HTR-8/SVneo (cell line): ENCODE results near the gene SF3B5.
"Not testable (repeated sequence)": the region's sequence is repeated elsewhere in the genome, so short reads cannot be mapped to it uniquely, and the experiment has no call there.

Source experiments
- DNase-seq: peaks from one replicate; pipeline ENCODE4 v3.0.0; 2011; ENCODE audit warnings: low spot score, mixed read lengths; ENCODE audit not compliant: insufficient read length
- FAIRE-seq: peaks from 2 replicates; lab custom pipeline; 2011; peaks lifted over from hg19 to GRCh38; lab: Jason Lieb, UNC

Gene SF3B5

DNA sequence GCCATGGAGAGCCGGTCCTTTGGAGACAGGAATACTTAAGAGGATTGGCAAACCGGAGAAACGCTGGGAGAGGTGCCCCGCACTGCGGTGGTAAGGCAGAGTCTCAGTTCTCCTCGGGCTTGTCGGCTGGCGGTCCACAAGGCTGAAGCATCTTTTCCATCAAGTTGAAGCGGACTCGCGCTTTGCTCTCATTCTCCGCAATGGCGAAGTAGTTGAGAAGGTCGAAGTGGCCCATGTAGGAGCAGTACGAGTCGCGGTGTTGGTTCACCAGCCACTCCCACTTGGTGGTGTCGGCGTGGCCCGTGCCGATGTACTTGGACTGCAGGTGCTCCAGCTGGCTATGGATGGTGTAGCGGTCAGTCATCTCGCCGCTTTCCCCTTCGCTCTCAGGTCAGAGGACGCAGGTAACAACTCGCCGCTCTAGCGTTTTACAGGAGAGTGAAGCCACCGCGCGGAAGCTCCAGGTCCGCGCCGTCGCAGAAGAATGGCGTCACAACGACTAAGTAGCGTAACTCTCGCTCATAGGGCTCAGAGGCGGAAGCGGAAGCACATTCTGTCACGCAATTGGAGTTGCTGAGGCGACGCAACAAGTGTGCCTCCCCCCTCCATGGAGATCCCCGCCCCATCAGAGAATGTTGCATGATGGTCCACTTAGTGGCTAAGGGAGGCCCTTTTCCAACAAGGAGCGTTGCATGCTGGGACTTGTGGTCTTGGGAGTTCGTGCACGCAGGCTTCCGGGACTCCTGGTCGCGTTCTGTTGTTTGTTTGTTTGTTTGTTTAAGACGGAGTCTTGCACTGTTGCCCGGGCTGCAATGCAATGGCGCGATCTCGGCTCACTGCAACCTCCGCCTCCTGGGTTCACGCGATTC, at the start of gene SF3B5:
Gene SF3B5 (minus strand): TSS at position 440 of the 869 bp plus-strand sequence. CDS start 76 bp downstream, at position 364.
- FAIRE-seq = peak; percentile 96
- DNase-seq = peak; percentile 95

DNA sequence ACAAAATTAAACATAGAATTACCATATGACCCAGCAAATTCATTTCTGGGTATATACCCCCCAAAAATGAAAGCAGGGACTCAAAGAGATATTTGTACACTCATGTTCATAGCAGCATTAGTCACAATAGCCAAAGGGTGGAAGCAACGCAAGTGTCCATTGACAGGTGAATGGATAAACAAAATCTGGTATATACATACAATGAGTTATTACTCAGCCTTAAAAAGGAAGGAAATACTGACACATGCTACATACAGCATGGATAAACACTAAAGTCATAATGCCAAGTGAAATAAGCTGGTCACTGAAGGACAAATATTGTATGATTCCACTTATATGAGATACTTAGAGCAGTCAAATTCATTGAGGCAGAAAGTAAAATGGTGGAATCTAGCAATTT, 49.6 kb upstream of the SF3B5 start:
- FAIRE-seq = no peak
- no peak for DNase-seq

DNA sequence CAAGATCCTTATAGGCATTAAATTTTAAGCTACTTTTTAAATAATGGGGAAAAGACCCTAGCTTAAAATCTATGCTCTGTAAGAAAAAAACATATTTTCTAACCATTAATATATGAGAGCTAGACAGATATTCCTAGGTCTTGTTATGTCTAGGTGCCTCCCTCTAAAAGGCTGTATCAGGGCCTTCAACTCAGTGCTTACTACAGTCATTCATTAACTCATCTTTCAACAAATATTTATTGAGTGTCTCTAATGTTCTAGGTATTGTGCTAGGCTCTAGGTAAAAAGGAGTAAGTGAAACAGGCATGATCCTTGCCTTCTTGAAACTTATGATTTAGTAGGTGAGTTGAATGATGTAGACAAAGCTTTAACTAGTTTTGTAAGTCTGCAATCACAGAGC, 48.5 kb upstream of the SF3B5 start:
- FAIRE-seq (no peak), DNase-seq (no peak)

DNA sequence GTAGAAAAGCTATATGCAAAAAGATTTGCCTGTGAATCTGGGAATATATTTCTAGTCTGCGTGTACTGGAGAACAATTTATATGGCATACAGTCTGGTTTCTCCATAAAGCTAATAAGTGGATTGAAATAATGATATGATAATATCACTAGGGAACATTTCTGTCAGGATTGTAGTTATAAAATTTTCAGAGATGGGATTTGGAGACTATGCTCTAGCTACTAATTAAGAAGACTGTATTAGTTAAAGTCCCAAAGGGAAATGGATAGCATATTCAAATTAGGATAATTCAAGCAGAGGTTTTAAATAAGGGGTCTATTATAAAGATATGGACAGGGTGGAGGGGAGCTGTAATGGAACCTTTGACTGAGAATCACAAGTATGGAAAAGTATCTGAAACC, 47.7 kb upstream of the SF3B5 start:
- FAIRE-seq (no peak), DNase-seq (no peak)

DNA sequence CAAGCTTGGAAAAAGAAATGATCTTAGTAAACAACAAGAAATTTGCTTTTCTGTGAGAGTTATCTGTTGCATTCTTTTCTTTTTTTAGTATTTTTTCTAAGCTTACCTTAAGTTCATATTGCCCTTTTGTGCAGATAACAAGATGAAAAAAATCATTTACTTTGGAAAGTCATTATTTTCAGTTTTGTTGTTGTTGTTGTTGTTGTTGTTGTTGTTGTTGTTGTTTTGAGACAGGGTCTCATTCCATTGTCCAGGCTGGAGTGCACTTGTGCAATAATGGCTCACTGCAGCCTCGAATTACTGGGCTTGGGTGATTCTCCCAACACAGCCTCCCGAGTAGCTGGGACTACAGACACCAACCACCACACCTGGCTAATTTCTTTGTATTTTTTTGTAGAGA, 46.1 kb upstream of the SF3B5 start:
- no peak for FAIRE-seq
- no peak for DNase-seq

DNA sequence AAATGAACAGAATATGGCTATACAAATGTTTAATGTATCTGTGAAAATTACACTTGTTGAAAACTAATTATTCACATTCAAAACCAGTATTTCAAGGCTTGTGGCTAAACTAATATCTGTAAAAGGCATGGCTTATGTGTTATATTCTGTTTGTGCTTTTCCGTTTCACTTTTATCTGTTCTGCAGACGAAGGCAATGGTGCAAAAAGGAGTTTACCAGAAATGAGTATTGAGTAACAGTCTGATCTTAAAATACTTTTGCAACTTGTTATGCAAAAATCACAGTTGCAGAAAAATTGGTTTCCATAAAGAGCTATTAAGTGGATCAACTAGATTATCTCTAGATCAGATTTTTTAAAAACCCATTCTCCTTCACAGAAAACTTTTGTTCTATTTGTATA, 45.5 kb upstream of the SF3B5 start:
- DNase-seq (no peak), FAIRE-seq (no peak)

DNA sequence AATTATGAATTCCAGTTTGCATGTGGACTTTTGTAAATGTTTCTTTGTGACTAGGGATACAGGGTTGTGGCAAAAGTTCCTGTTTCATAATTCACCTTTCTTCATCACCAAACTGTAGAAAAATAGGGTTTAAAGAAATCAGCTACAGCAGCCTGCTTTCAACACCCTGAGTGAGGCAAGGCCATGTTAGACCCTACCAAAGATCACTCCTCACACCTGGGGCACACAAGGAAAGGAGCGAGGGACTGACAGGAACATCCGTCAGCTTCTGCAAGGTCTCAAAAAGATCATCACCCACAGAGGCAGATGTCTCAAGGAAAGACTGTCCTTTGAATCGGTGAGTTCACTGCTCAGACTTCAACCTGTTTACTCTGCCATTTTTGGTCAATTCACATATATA, 44.4 kb upstream of the SF3B5 start:
- DNase-seq (no peak), FAIRE-seq (no peak)

DNA sequence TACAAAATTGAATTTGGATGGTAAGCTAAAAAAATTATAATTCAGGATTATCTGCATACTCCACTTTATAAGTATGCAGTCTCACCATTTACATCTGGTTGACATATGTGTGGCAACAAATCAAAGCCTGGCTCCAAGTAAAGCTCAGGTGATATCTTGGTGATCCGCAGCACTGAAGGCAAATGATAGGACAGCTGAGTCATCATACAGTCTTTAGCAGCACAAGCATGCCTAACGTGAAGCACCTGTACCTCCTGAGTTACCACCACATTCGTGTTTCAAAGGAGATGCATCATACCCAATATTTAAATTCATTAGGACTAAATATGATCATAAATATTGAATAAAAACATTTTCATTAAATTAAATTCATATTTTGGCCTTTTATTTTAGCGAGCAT, 43.2 kb upstream of the SF3B5 start:
- FAIRE-seq = no peak
- DNase-seq = no peak

DNA sequence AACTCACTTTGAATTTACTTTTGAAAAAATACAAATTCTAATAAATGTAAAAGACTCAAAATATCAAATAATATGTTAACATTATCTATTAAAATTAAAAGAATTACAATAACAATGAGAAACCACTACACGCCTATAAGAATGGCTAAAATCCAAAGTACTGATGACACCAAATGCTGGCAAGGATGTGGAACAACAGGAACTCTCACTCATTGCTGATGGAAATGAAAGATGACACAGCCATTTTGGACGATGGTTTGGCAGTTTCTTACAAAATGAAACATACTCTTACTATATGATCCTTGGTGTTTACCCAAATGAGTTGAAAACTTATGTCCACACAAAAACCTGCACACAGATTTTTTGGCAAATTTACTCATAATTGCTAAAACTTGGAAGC, 39.4 kb upstream of the SF3B5 start:
- FAIRE-seq = no peak

DNA sequence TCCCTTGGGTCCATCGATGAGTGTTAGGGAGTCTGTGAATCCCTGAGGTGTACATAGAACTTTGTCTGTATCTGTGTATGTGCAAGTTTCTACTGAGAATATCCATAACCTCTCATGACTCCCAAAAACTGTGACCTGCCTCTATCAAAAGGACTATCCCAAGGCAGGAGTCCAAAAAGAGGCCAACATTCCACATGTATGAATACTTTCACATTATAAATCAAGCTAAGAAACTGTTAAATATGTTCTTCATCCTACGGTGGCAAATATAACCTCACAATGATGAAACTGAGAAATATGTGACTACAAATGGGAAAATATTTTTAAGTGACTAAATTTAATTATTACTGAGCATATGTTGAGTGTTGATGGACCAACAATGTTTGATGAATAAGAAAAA, 38.8 kb upstream of the SF3B5 start:
- FAIRE-seq (no peak), DNase-seq (no peak)

More for the DNA sequence above, 39.4 kb upstream of the SF3B5 start:
- DNase-seq = no peak

DNA sequence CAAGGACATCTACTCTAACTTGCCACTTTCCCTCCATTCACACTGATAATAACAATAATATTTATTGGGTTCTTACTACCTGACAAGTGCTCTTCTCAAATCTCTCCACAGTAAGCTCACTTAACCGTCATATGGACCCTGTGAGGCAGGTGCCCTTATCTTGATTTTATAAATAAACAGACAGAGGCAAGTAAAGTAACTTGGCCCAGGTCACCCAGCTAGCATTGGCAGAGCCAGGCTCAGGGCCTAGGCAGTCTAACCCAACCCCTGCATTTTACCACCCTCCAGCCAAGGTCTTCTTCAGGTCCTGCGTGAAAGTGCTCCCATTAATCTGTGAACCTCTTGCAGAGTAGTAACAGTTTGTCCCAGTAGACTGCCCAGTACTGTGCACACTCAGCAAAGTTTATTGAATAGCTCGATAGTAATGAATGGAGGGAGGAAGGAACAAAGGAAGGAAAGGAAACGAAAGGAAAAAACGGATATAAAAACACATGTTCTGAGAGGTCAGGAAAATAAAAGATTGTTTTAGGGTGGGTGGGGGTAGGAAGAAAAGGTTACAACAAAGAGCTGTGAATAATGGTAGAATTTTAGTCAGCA, 38.0 kb upstream of the SF3B5 start:
- DNase-seq (no peak), FAIRE-seq (no peak)

DNA sequence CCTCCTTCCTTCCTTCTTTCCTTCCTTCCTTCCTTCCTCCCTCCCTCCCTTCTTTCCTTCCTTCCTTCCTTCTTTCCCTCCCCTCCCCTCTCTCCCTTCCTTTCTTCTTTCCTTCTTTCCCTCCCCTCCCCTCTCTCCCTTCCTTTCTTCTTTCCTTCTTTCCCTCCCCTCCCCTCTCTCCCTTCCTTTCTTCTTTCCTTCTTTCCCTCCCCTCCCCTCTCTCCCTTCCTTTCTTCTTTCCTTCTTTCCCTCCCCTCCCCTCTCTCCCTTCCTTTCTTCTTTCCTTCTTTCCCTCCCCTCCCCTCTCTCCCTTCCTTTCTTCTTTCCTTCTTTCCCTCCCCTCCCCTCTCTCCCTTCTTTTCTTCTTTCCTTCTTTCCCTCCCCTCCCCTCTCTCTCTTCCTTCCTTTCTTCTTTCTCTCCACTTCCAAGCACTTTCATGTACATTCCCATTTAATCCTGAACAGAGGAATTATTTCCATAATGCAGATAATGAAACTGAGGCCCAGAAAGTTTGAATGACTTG, 36.9 kb upstream of the SF3B5 start:
- DNase-seq, FAIRE-seq: not testable (repeated sequence)

DNA sequence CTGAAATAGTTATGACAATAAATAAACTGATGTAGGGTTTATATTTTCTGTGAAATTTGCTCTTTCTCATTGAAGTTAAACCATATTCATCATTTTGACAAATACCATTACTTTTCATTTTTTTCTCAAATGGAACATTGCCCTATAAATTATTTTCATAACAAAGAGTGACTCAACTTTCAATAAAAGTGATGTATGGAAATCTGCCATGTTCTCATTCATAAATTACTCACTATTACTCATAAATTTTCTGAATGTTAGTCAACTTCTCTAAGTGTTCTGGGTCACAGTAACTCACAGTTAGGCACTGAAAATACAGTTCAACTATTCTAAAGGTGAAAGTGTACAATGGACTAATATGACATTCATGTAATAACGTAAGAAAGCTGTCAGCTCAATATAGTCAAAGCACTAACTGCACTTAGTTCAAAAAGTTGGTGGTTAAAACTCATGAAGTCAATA, 35.9 kb upstream of the SF3B5 start:
- peak; percentile 68 for FAIRE-seq
- peak; percentile 57 for DNase-seq

DNA sequence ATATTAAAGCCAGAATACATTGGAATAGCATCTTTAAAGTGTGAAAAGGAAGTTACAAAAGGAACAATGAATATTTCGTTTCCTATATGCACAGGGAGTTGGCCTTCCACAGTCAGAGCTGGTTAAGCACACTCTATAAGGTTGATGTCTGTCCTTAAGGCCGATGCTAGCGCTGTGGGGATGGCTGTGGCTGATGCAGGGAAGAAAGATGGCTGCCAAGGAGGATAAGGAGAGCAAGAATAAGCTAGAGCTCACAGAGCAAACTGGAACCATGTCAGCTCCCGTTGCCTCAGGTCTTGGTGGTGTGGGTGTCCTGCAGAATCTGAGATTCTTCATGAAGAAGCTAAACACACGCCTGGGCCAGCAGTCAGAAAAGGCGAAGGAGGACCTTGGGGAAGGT, 34.1 kb upstream of the SF3B5 start:
- no peak for DNase-seq
- FAIRE-seq = no peak

DNA sequence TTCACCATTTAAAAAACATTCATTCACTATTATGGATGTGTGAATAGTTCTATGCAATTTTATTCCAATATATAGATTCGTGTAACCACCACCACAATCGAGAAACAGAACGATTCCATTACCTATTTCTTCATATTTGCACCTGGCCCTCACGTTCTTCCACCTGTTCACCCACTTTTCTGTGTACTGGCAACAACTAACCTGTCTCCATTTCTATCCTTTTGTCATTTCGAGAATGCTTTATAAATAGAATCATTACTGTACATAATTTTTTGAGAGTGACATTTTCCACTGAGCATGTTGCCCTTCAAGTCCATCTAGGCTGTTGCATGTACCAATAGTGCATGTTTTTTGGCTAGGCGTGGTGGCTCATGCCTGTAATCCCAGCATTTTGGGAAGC, 31.7 kb upstream of the SF3B5 start:
- no peak for FAIRE-seq
- DNase-seq = no peak

DNA sequence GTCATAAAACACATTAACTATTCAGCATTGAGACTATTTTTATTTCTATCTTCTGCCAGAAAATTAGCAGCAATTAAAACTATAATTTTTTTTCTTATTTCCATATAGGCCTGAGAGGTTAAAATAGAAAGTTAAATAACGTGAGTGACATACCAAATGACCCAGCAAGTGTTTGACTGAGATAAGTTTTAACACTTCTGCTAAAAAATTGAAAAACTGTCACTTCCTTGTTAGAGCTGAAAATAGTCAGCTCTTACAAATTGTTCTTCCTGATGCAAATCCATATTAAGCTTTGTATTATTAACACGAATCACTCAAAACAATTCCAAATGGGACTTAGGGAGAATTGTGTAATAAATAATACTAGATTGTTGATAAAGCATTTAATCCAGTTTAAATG, 28.5 kb upstream of the SF3B5 start:
- DNase-seq (no peak), FAIRE-seq (no peak)

DNA sequence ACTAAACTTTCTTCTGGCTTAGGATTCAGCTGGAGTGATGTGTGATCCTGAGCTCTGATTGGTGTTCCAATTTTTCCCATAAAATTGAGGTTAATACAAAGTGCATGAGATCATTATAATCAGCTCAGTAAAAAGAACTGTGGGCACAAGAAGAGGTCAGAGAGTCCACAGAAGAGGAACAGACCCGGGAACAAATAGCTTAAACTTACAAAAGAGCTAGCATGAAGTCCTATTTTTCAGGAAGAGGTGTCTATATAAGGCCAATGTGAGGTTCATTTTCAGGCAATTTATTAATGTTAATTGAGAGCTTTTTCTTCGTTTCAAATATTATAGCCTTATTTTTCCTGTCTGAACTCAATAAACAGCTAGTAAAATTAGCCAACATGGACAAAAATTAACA, 28.0 kb upstream of the SF3B5 start:
- no peak for FAIRE-seq

DNA sequence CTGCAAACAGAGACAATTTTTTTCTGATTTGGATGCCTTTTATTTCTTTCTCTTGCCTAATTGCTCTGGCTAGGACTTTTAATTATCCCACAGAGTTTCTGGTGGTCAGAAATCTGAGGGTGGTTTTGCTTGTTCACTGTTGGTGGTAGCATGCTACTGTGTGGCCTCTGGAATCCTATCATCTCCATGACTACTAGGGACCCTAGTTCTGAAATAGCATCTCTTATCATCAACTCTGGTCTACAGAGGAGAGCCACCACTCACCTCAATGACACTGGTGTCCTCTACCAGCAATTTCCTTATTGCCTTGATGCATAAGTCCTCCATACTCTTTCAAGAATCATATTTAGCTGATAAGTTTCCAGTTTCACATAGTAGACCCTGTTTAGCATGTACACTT, 27.5 kb upstream of the SF3B5 start:
- no peak for FAIRE-seq

More for the DNA sequence above, 28.0 kb upstream of the SF3B5 start:
- DNase-seq = no peak

DNA sequence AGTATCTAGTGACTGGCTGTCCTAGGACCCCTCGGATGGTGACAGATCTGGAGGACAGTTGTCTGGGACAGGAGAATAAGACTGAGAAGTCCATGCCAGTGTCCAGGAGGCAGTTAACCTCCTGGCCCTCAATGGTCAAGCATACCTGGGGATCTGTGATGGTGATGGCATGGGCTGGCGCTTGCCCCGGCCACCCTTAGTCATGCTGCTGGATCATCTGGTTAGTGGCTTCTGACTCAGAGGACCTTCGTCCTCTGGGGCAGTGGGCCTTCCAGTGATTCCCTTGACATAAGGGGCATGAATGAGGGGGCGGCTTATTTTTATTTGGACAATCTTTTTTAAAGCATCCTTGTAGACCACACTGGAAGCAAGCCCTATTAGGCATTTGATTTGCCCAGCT, 24.0 kb upstream of the SF3B5 start:
- DNase-seq (no peak), FAIRE-seq (no peak)

More for the DNA sequence above, 27.5 kb upstream of the SF3B5 start:
- no peak for DNase-seq

DNA sequence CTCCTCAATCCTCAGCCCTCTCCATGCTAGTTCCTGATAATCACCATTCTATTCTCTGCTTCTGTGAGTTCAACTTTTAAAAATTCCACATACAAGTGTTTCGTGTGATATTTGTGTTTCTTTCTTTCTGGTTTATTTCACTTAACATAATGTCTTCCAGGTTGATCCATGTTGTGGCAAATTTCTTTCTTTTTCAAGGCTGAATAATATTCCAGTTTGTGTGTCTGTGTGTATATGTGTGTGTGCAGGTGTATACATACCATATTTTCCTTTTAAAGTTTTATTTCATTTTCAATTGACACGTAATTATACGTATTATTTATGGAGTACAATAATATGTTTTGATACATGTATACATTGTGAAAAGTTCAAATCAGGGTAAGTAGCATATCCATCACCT, 19.8 kb upstream of the SF3B5 start:
- FAIRE-seq = no peak
- no peak for DNase-seq

DNA sequence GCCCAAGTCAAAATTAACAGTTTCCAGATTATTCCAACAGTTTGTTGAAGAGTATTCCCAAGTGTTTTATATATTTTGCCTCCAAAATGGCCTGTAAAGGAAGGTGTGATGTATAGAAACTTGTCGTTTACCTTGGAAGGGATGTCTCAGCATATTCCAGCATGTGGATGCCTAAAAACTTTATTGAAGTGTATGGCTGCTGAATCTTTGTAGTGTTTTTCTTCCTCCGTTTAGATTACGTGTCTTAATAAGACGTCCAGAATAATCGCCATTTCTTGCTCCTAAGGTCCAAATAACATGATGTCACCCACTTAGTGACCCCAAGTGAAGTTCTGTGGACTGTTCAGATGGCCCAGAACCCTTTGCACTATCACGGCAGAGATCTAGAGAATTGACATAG, 18.0 kb upstream of the SF3B5 start:
- DNase-seq (no peak), FAIRE-seq (no peak)
